ENCODE data around the gene MAPKBP1.

GRCh38 chr15:41813426-41813825, 39.1 kb downstream of the MAPKBP1 start:
- TF ChIP-seq CTCF (IDR thresholded peaks at IDR 0.05; ENCODE audit: low read length): no peak
- no peak for TF ChIP-seq EZH2phosphoT487 (IDR thresholded peaks at IDR 0.05; ENCODE audit: low read length)

All from MM.1S (cell line).